NCI-H1092 treated with DMSO at 0.1 percent for 48 hours (cell line): ENCODE data around the gene IL11RA.

Source experiments
- DNase-seq: peaks from one replicate; lab custom pipeline; 2025; lab: John Stamatoyannopoulos, UW

The IL11RA gene

DNA sequence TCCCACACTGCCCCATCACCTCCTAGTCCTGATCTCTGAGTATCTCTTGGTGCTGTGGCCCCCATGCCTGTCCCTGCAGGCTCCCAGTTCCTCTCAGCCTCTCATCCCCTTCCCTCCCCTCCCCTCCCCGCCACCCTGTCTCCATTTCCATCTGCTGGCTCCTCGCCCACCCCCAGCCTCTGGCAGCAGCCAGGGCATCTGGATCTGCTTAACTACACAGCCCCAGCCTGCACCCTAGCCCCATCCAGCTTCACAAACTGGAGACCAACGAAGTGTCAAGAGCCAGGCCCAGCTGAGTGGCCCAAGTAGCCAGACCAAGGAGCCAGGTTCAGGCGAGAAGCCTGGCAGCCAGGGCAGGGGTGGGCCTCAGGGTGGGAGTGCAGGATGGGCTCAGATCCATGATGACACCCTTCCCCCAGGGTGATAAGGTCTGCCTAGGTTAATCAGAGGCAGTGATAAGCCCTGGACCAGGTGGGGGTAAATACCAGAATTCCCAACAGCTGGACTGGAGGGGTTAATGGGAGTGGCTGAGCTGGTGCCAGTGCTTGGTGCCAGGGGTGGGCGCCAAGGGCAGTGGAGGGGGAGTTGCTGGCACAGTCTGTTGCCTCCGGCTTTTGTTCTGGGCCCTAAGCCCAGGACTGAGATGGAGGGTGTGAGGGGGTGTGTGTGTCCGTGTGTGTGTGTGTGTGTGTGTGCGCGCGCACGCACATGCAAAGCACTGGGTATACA, 2.5 kb downstream of the IL11RA start:
- DNase-seq: peak; percentile 96

DNA sequence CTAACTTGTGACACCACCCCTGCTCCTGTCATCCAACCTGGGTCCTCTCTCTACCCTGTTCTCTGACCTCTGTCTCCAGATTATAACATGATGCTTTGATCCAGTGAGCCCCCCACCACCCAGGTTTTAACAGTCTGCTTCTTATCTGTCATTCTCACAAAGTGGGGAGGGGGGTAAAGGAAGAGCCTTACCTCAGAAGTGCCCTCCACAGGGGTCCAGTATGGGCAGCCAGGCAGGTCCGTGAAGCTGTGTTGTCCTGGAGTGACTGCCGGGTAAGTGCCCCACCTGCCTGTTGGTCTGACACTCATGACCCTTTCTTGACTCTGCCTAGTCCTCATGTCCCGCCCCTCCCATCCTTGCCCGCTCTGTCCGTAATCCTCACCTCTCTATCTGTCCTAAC, 3.4 kb downstream of the IL11RA start:
- DNase-seq: no peak

DNA sequence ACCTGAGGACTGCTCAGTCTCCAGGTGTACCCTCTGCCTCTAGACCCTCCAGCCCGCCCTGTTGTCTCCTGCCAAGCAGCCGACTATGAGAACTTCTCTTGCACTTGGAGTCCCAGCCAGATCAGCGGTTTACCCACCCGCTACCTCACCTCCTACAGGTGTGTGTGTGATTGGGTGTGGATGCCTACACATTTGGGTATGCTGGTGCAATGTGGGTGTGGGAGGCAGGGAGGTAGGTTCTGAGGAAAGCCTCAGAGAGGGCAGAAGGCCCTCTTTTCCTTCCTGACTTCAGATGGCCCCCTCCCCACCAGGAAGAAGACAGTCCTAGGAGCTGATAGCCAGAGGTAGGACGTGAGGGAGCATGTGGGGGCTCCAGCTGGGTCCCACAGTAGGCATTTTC, 5.0 kb downstream of the IL11RA start:
- no peak for DNase-seq

DNA sequence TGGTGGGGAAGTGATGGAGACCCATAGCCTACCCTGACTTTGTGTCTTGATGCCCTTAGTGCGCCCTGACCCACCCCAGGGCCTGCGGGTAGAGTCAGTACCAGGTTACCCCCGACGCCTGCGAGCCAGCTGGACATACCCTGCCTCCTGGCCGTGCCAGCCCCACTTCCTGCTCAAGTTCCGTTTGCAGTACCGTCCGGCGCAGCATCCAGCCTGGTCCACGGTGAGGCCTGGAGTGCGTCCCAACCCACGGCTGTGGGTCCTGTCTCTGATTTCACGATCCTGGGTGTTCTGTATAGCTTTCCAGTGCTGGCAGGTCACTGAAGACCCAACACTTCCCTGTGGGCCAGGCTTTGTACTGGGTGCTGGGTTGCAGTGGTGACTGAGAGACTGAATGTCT, 6.5 kb downstream of the IL11RA start:
- DNase-seq: no peak

DNA sequence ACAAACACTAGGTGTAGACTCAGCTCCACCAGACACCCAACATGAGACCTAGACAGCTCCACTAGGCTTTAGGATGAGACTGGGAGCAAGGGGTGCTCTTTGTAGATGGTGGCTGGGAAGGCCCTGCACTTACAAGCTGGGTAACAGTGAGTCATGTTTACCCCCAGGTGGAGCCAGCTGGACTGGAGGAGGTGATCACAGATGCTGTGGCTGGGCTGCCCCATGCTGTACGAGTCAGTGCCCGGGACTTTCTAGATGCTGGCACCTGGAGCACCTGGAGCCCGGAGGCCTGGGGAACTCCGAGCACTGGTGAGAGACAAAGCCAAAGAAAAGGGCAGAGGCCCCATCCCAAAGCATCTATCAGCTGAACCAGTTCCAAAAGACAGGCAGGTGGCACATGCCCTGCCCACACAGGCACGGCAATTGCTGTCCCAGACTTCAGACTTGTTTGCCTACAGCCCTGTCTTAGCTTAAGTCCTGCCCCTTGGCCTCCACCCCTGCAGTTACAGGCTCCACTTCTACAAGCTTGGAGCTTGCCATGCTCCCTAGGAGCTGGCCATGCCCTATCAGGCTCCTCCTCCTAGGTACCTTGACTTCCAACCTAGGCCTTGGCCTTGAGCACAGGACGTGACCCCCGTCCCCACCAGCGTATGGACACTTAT, 7.7 kb downstream of the IL11RA start:
- no peak for DNase-seq

DNA sequence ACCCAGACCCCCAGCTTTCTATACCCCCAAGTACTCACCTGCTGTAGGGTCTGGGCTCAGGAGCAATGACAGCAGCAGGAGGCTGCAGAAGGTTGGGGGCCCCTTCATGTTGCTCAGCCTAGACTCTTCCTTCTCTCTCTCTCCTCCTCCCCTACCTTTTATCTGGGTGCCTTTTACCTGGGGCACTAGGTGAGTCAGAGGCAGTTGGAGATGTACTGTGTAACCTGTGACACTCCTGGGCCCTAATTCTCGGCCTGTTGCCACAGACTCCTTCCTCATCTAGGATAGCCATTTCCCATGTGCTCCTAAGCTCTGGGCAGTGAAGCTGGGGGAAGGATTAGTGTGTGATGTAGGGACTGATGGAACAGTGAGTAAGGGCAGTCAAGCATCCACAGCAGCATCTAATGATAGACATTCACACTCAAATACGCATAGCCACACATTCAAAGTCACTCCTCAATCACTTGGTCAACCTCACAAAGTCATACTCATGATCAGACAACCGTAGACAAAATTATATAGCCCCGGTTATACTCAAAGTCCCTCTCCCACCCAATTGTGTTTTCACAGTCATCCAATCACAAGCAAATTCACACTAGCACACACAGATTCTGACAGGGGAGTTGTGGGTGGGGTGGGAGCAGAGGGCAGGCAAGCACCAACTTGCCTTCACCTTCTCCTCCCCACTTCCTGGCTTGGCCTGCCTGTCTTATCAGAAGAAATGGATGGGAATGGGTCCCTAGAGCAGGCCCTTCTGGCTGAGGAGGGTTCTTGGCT, 10.7 kb downstream of the IL11RA start, which contains the start of gene CCL27:
Gene CCL27, minus strand, starts transcription at position 132 of the 777 bp plus-strand sequence. Its CDS starts 24 bp downstream, at position 108.
- DNase-seq: no peak

DNA sequence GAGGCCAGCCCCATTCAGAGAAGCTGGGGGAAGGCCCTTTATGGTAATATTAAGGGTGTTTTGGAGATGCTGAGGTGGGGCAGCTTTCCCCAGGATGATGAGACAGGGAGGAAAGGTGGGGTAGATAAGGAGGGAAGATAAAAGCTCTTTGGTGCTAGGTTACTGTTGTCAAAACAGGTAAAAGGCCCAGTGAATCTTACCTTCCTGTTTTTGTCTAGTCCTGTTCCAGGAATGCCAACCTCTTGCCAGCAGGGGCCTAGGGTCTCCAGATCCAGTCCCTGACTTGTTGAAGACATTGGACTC, 11.3 kb downstream of the IL11RA start:
- DNase-seq: no peak

DNA sequence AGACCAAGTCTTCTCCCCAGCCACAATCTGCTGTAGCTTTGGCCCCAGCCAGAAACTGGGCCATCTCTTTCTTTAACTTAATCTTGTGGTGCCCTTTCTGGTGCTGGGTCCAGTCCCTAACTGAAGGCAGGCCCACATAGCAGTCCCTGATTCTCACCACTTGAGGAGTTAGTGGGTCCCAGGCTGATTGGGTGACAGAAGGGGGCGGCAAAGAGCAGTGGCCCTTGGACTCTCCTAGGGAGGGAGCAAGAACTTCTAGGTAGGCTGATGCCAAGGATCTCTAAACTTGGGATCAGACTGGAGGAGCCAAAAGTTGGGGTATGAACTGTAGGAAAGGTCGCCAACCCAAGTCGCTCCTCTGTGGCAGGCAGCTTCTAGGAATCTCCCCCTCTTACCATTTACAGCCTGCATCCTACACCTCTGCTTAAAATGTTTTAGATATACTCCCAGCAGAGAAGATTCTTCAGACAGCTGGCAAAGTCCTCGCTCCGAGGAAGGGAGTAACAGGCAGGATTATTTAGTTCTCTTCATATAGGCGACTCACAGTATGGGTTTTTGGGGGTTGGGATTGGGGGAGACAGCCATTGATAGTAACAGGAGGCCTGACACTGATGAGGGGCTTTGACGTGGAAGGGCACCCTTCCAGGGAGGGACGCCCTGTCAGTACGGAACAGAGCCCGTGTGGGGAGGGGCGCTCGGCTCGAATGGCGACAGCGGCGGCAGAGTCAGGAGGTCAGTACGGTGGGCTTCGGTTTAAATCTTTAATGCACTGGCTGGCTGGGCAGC, 12.5 kb downstream of the IL11RA start:
- DNase-seq: peak; percentile 16

DNA sequence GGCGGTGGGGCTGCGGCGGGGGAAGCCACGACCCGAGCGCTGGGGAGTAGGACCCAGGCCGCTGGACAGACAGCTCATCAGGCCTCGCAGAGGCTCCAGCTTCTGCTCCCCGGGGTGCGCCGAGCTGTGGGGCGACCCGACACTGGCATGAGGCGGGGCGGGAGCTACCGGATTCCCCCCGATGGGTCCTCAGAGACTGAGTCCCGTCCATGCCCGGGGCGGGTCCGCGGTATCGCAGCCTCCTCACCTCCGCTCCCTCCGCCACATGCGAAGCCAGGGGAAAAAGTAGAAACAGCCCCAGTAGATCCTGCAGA, 13.0 kb downstream of the IL11RA start:
- DNase-seq: no peak

DNA sequence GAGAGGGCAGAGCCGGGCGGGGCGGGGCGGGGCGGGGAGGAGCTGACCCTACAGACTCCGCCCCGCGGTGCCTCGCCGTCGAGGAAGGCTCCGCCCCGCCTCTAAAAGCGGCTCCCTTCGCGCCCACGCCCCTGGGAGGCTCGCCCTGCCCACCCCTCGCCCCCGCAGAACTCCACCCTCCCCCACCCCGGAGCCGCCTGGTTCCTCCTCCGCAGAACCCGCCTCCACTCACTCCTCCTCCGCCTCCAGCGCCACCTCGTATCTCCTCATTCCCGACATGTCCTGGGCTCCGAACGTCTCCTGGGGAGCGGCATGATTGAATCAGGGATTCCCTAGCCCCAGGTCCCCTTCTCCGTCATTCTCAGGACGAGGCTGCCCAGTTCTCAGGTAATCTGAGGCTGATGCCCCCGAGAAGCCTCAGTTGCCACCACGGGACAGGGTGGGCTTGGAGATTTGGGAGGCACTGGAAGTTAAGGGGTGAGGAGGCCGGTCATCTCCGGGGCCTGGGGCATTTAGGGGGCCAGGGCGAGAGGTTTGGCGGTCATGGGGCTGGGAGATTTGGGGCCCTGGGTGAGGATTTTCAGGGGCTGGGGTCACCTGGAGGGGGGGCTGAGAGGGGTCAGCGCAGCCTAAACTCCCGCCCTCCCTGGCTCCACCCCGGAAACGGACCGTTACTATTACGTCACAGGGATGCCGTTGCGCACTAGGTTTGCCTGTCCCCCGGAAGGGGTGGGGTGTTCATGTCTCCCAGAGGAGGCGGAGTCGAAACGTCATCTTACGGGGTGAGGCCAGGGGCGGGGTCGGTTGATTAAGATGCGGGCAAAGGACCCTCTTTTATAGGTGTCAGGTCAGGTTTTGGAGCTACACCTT, 13.6 kb downstream of the IL11RA start:
- DNase-seq: peak; percentile 96

DNA sequence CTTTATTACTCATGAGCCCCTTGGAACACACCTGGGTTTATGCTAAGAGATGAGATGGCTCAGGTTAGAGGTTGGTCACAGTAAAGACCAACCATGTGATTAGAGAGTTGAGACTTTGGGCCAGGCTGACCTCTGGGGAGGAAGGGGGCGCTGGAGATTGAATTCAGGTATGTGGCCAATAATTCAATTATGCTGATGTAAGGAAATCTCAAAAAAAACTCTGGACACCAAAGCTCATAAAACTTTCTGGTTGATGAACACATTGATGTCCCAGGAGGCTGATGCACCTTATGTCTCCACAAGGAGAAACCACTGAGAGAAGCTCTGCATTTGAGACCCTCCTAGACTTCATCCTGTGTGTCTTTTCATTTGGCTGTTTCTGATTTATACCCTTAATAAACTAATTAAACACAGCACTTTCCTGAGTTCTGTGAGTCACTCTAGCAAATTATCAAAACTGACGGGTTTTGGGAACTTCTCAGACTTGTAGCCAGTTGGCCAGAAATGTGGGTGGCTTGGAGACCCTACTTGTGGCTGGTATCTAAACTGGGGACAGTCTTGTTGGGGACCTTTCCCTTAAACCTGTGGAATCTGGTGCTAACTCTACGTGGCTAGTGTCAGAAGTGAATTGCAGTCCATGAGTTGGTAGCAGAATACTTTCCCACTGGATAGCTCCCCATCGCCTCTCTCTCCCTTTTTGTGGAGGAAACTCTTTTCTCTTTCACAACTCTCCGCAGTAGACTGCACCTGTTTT, 18.0 kb downstream of the IL11RA start:
- no peak for DNase-seq

DNA sequence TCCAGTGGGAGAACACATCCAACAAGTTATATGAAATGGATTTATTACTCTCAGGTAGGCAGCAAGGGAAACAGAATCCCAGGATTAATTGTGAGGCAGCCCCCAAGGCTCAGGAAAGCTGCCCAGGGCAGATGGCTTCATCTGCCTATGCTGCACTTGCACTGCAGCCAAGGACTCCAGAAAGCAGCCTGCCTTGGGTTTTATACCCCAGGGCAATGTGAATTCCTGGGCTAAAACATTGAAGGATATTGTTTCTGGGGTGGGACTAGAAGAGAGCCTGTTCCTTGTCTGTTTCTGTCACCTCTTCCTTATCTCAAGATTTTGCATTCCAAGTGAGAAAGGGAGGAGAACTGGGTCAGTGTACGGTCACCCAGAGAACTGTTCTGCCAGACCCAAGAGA, 19.3 kb downstream of the IL11RA start:
- DNase-seq: no peak

DNA sequence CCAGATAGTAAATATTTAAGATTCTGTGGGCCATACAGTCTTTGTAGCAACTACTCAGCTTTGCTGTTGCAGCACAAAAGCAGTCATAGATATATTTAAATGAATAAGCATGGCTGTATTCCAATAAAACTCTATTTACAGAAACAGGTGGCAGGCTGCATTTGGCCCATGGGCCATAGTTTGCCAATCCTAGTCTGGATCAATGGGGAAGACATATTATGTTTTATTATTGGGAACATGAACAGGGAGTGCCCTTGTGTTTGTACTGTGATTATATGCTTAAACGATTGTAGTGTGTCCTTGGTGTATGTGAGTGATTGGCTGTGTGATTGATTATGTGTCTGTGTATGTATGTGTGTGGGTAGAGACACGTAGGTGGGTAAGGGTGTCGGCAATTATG, 22.5 kb downstream of the IL11RA start:
- no peak for DNase-seq

DNA sequence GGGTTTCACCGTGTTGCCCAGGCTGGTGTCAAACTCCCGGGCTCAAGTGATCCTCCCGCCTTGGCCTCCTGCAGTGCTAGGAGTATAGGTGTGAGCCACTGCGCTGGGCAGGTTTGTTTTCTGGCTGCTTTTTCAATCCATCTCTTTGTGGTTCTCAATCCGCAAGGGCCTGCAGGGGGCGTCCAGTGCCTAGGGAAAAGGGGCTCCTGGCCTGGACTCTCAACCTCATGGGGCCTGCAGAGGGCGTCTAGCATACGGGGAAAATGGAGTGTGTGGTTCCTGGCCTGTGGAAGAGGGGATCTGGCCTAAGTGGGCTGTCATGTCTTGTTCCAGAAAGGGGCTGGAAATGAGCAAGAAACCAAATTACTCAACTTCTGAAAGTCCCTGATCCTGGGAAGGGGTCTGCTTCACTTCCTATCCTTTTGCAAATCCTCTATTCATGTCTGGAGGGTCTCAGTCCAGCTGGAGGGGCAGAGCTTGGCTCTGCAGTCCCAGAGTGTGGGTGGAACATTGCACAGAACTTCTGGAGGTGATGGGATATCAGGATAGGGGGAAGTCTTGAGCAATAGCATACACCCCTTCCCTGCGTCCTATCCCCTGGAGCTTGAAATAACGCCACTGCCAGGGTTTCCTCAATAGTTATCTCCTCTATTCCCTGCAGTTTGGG, 23.2 kb downstream of the IL11RA start:
- DNase-seq: peak; percentile 92

DNA sequence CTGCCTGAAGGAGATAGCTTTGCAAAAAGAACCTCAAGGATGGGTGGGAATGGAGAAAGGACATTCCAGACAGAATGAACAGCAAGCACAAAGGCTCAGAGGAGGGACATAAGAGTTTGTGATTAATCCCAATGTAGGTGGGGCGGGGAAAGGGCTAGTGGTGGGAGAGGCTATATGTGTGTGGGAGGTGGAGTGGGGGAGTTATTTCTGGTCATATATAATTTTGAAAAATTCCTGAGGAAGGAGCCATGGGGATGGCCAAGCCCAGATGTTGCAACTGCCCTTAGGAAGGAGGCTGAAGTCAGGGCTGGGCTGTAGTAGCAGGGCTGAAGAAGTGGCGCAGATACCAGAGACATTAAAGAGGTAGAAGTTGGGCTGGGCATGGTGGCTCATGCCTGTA, 23.9 kb downstream of the IL11RA start:
- no peak for DNase-seq

DNA sequence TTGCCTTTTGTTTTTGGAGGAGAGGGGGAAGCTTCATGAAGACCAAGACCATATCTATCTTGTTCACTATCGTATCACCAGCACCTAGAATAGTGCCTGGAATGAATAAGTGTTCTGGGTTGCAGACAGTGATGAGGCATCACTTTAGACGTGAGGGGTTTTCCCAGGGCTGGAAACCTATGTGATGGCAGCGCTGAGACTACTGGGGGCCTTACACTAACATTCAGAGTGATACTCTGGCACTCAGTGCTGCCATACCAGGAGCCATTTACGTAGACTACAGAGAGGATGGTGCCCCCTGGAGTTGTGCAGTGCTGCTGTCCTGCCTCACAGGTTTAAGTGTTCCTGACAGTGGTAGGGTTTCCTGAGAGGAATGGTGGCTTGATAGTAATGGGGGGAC, 32.2 kb downstream of the IL11RA start:
- no peak for DNase-seq

DNA sequence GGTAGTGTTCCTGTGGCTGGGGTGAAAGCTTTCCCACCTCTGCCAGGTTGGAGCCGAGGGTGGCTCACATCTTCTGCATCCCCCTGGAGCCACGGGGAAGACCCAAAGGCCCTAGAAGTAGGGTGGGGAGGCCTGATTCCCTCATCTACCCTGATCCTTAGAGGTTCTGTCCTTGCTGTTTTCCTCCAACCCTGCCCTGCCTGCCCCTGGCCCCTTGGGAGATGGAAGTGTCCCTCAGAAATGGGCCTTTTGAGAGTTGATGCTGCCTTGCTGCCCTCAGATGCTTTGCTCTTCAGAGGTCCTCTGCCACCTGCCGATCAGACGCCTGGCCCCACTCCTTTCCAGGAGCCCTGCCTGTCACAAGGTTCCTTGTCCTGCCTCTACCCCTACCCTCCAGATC, 32.8 kb downstream of the IL11RA start:
- DNase-seq: no peak

DNA sequence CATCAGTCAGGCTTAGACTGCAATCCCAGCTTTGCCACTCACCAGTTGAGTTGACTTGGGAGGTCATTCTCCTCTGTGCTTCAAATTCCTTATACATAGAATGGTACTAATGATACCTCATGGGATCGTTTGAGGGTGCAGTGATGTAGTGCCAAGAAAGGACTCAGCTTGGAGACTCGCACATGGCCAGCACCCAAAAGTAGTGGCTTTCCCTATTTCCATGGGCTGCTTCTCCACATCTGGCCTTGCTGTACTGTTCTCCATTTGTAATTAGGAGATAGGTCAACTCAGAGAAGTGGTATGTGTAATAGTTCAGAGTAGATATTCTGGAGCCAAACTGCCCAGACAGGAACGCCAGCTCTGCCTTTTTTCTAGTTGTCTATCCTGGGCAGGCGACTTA, 33.6 kb downstream of the IL11RA start:
- DNase-seq: no peak

DNA sequence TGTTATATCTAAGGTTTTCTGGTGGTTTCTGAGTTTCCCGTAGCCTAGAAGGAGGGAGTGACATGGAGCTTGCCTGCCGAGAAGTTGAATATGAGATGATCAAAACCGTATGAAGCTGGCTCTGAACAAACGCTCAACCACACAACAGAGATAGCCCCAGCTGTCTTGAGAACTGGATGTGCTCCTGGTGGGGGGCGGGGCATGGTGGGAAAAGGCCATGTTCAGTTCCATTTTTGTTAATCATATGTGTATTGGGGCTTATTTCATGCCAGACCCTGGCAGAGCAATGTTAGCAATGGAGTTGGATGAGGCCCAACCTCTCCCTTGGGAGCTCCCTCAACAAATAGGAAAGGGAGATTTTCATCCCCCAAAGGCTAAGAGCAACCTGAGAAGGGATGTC, 34.2 kb downstream of the IL11RA start:
- no peak for DNase-seq

DNA sequence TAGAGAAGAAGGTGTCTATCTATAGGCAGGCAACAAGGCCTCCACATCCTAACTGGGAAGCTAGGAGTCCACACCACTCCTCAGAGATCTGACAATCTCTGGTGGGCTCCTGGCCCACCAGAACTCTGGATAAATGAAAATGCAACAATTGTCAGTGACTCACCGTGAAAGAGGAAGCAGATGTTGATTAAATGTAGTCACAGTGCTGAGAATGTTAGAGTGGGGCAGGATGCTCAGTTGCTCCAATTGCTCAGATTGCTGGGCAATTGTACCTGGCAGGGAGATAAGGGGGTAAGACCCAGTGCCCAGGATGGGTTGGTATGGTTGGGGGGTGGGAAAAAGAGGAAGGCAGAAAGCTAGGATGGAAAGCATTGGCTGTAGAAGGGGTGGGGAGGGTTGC, 34.7 kb downstream of the IL11RA start:
- DNase-seq: no peak
